RWPE1 (cell line): ENCODE measurements around the gene RPL28.

ENCODE experiments used
- CTCF ChIA-PET: fragments of 350-600 bp; sonication (Branson Sonifier 250); formaldehyde crosslinking; extraction: SDS; loops from one replicate; lab custom pipeline; 2021; lab: Yijun Ruan, JAX
- POLR2A ChIA-PET: fragments of 400-600 bp; formaldehyde crosslinking; extraction: SDS; loops from one replicate; lab custom pipeline; 2020; ENCODE audit warnings: antibody characterized with exemption; ENCODE audit not compliant: low non-redundant PET; lab: Yijun Ruan, JAX
- DNase-seq: peaks from one replicate; pipeline ENCODE4 v3.0.0; 2012; ENCODE audit warnings: low spot score
- H3K27ac ChIP-seq: fragments of 450-650 bp; 2 replicates; pipeline ENCODE4 v1.5.1; 2017
- CTCF ChIP-seq: fragments of 450-650 bp; conservative IDR thresholded peaks from 2 replicates; pipeline ENCODE4 v1.5.1; 2017; ENCODE audit warnings: low read depth, mild to moderate bottlenecking

RPL28 gene

GRCh38 chr19:55384131-55384919, 1.4 kb upstream of the RPL28 start, which contains the start of gene TMEM238:
TMEM238 (minus strand) TSS chr19:55384292; CDS start chr19:55384259, 33 bp downstream.
- peak; percentile 23; the same call in 1 of the 2 replicates for TF ChIP-seq CTCF
- peak within 1 kb of the TSS; percentile 98 for H3K27ac ChIP-seq
- no peak for DNase-seq
- ChIA-PET POLR2A (interaction anchor here (0.6 to 1.7 kb wide), 14 partner anchors 12 to 241 kb away, joined by 3 to 9 read pairs (median 4); partner anchors contain the start of genes HSPBP1, KMT5C and UBE2S), CTCF (interaction anchor here (0.5 to 2.0 kb wide), 14 partner anchors 15 to 294 kb away, joined by 3 to 21 read pairs (median 3); partner anchors contain the start of gene KMT5C)

GRCh38 chr19:55384920-55385723, 610 bp upstream of the RPL28 start:
- ChIA-PET CTCF (interaction anchor here (1.1 to 1.3 kb wide), 3 partner anchors 21 to 97 kb away, joined by 3 read pairs; no protein-coding TSS in a partner anchor), POLR2A (interaction anchor here (0.6 to 1.7 kb wide), 4 partner anchors 17 to 84 kb away, joined by 3 to 9 read pairs (median 4); partner anchors contain the start of gene KMT5C)
- DNase-seq, result peak; percentile 89
- TF ChIP-seq CTCF, result no peak
- peak overlapping the region; percentile 98 for H3K27ac ChIP-seq

- no peak for TF ChIP-seq CTCF
- peak overlapping the region; percentile 98 for H3K27ac ChIP-seq
Measured at GRCh38 chr19:55386493-55386971, 800 bp downstream of the RPL28 start.

GRCh38 chr19:55387736-55388497, 2.2 kb downstream of the RPL28 start:
- H3K27ac ChIP-seq, result peak overlapping the region; percentile 98
- POLR2A ChIA-PET, result interaction anchor here (0.8 to 2.1 kb wide), 3 partner anchors 19 to 91 kb away, joined by 3 to 6 read pairs (median 3); partner anchors contain the start of gene UBE2S
- TF ChIP-seq CTCF, result no peak
- CTCF ChIA-PET, result interaction anchor here (0.6 to 1.2 kb wide), 2 partner anchors 94 to 116 kb away, joined by 3 to 5 read pairs; no protein-coding TSS in a partner anchor
- DNase-seq, result no peak

More at GRCh38 chr19:55386493-55386971, 800 bp downstream of the RPL28 start:
- CTCF ChIA-PET, result interaction anchor here (0.6 to 0.8 kb wide), 2 partner anchors 39 to 94 kb away, joined by 3 to 4 read pairs; no protein-coding TSS in a partner anchor
- DNase-seq, result no peak
- POLR2A ChIA-PET, result interaction anchor here (1.2 kb wide), 1 partner anchor 14 kb away, joined by 3 read pairs; no protein-coding TSS in a partner anchor

- TF ChIP-seq CTCF, result no peak
Measured at GRCh38 chr19:55389386-55390317, 3.9 kb downstream of the RPL28 start.

More at GRCh38 chr19:55389386-55390317, 3.9 kb downstream of the RPL28 start:
- no peak for DNase-seq
- CTCF ChIA-PET, result no interaction called here
- H3K27ac ChIP-seq, result peak overlapping the region; percentile 98
- POLR2A ChIA-PET, result no interaction called here
